Measurements from ENCODE around the gene ATP1A3. TPM values are rescaled to one million over a fixed set of nuclear protein-coding genes. Genes with fewer than 3 reads are reported as not detected.

ATP1A3 gene
- total and polyA plus RNA-seq, 2 of the 13 experiments (the other 11 are each of a cell fraction or from before 2014, with no cell fraction given): 0.01 to 0.04 TPM

DNA sequence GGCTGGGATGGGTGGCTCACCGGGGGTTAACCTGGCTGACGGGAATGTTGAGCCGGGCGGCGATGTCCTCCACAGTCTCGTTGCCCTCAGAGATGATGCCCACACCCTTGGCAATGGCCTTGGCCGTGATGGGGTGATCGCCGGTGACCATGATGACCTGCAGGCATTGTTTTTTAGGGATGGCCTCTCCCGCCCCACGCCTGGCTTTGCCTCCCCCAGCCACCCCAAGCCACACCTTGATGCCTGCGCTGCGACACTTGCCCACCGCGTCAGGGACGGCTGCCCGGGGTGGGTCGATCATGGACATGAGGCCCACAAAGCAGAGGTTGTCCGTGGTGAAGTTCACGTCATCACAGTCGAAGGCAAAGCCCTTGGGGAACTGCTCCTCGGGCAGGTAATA lies 16.1 kb downstream of the ATP1A3 start:
- H3K9me3 ChIP-seq (ENCODE audit: low read length): no peaks in the 10 kb centered on the region
- no peak overlapping the region for H2AFZ ChIP-seq (ENCODE audit: low read length)
- TF ChIP-seq BCL6 (CRISPR knock-in tag; IDR thresholded peaks at IDR 0.05): no peak
- peak; percentile 52 for TF ChIP-seq CREB1 (IDR thresholded peaks at IDR 0.05)
- TF ChIP-seq CREB1 (CRISPR knock-in tag; IDR thresholded peaks at IDR 0.05): no peak
- TF ChIP-seq, protein P1, sequence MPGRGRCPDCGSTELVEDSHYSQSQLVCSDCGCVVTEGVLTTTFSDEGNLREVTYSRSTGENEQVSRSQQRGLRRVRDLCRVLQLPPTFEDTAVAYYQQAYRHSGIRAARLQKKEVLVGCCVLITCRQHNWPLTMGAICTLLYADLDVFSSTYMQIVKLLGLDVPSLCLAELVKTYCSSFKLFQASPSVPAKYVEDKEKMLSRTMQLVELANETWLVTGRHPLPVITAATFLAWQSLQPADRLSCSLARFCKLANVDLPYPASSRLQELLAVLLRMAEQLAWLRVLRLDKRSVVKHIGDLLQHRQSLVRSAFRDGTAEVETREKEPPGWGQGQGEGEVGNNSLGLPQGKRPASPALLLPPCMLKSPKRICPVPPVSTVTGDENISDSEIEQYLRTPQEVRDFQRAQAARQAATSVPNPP (CRISPR knock-in tag; IDR thresholded peaks at IDR 0.05): no peak
- TF ChIP-seq RAD21 (CRISPR knock-in tag; IDR thresholded peaks at IDR 0.05): no peak
- TF ChIP-seq, protein P2, sequence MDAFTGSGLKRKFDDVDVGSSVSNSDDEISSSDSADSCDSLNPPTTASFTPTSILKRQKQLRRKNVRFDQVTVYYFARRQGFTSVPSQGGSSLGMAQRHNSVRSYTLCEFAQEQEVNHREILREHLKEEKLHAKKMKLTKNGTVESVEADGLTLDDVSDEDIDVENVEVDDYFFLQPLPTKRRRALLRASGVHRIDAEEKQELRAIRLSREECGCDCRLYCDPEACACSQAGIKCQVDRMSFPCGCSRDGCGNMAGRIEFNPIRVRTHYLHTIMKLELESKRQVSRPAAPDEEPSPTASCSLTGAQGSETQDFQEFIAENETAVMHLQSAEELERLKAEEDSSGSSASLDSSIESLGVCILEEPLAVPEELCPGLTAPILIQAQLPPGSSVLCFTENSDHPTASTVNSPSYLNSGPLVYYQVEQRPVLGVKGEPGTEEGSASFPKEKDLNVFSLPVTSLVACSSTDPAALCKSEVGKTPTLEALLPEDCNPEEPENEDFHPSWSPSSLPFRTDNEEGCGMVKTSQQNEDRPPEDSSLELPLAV (CRISPR knock-in tag; conservative IDR thresholded peaks at IDR 0.05; ENCODE audit: low read depth): no peak
- H3K4me1 ChIP-seq (ENCODE audit: insufficient read depth, low read length): no peaks in the 10 kb centered on the region
- H3K9ac ChIP-seq (ENCODE audit: insufficient read depth, low read depth, low read length): no peak overlapping the region
- peaks cover 1 to 20% of the 10 kb centered on the region in 2 experiments; a peak in 3 of 5 replicates for H3K27me3 ChIP-seq (ENCODE audit: control insufficient read depth in 1 of 2, insufficient read depth in 2 of 2, low read length in 2 of 2)
- POLR2A ChIA-PET: no interaction called here
- DNase-seq (ENCODE audit: low spot score) (no peak), FAIRE-seq (no peak), ATAC-seq (no peak)
- H3K27ac ChIP-seq (ENCODE audit: extremely low read length, insufficient read depth, low read length): no peak overlapping the region
- in situ Hi-C loops (cut with HindIII; ENCODE audit: extremely low pct_ligation_motif_present, low pct_unique_long_range_greater_than_20kb) (no loop called here), intact Hi-C loops (cut with micrococcal nuclease; ENCODE audit: unreplicated experiment) (no loop called here)
- H3K4me3 ChIP-seq (replicated peaks in 1 of 3; ENCODE audit: insufficient read depth in 1 of 3, low read depth in 2 of 3, low read length in 3 of 3): no peak overlapping the region
- BruUV-seq (replicated peaks): no TSS peak
- no peaks in the 10 kb centered on the region for H4K20me1 ChIP-seq (ENCODE audit: insufficient read depth, low read length)
- H3K36me3 ChIP-seq (replicated peaks in 1 of 2; ENCODE audit: control insufficient read depth in 1 of 2, insufficient read depth in 2 of 2, low read length in 2 of 2): no peaks in the 10 kb centered on the region
- no peaks in the 10 kb centered on the region for H3K79me2 ChIP-seq (ENCODE audit: insufficient read depth, low read length)
- CTCF ChIA-PET (ENCODE audit: low intra/inter-chr PET ratio, low total read pairs): no interaction called here
- WGBS (ENCODE audit: low lambda C conversion rate): 9% methylated on average over 6 of the region's 22 CpGs
- H3K4me2 ChIP-seq (ENCODE audit: low read depth, low read length): no peak overlapping the region

DNA sequence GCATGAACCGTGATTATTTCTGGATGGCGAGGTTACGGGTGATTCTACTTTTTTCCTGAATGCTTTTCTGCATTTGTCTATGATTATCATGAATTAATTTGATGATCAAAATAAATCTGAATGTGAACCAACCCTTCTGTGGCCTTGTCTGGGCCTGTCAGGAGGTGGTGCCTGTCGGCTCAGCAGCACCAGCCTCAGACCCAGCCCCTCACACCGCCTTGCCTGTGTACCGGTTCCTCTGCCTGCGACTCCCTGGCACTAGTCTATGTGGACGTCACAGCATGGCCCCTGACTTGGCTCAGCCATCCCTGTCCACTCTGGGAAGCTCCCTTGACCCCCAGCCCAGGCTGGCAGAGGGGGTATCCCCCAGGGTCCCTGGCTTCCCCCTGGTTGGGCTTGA lies 19.4 kb downstream of the ATP1A3 start:
- TF ChIP-seq TRIM24 (CRISPR knock-in tag; IDR thresholded peaks at IDR 0.05): no peak
- Histone ChIP-seq H4K20me1 (ENCODE audit: insufficient read depth, low read length) (no peaks in the 10 kb centered on the region), H3K4me2 (ENCODE audit: low read depth, low read length) (no peak overlapping the region), H3K79me2 (ENCODE audit: insufficient read depth, low read length) (no peaks in the 10 kb centered on the region), H3K4me1 (ENCODE audit: insufficient read depth, low read length) (no peaks in the 10 kb centered on the region), H2AFZ (ENCODE audit: low read length) (no peak overlapping the region), H3K9ac (ENCODE audit: insufficient read depth, low read depth, low read length) (no peak overlapping the region), H3K4me3 (replicated peaks in 1 of 3; ENCODE audit: insufficient read depth in 1 of 3, low read depth in 2 of 3, low read length in 3 of 3) (no peak overlapping the region), H3K36me3 (replicated peaks in 1 of 2; ENCODE audit: control insufficient read depth in 1 of 2, insufficient read depth in 2 of 2, low read length in 2 of 2) (no peaks in the 10 kb centered on the region), H3K9me3 (ENCODE audit: low read length) (no peaks in the 10 kb centered on the region), H3K27ac (ENCODE audit: extremely low read length, insufficient read depth, low read length) (no peak overlapping the region), H3K27me3 (ENCODE audit: control insufficient read depth in 1 of 2, insufficient read depth in 2 of 2, low read length in 2 of 2) (peaks cover 4 to 20% of the 10 kb centered on the region in 2 experiments; a peak in 3 of 5 replicates)
- ChIA-PET POLR2A (no interaction called here), CTCF (ENCODE audit: low intra/inter-chr PET ratio, low total read pairs) (no interaction called here)
- no peak for FAIRE-seq
- intact Hi-C loops (cut with micrococcal nuclease; ENCODE audit: unreplicated experiment) (no loop called here), in situ Hi-C loops (cut with HindIII; ENCODE audit: extremely low pct_ligation_motif_present, low pct_unique_long_range_greater_than_20kb) (no loop called here)
- BruUV-seq (replicated peaks): no TSS peak
- WGBS (ENCODE audit: low lambda C conversion rate): 43% methylated on average over 8 of the region's 8 CpGs
- DNase-seq (ENCODE audit: low spot score): no peak
- no peak for ATAC-seq

All from HepG2 (cell line).